ENCODE measurements around the gene PEBP1. TPM values are rescaled to one million over a fixed set of nuclear protein-coding genes. Genes with fewer than 3 reads are reported as not detected.

PEBP1 gene
- total RNA-seq, 1 donor = 156 TPM

- no peak overlapping the region for H3K4me3 ChIP-seq (ENCODE audit: low read depth, low read length)
- no peak for TF ChIP-seq CTCF (IDR thresholded peaks at IDR 0.05; ENCODE audit: insufficient read depth, low read depth, low read length)
- DNase-seq (ENCODE audit: low read depth) = no peak
Measured at GRCh38 chr12:118109088-118109487, 26.8 kb upstream of the PEBP1 start.

GRCh38 chr12:118119449-118119879 is 16.5 kb upstream of the PEBP1 start:
- DNase-seq (ENCODE audit: low read depth) = no peak

GRCh38 chr12:118120579-118121363 is 15.2 kb upstream of the PEBP1 start:
- H3K4me3 ChIP-seq (ENCODE audit: low read depth, low read length) = no peak overlapping the region
- TF ChIP-seq CTCF (IDR thresholded peaks at IDR 0.05; ENCODE audit: insufficient read depth, low read depth, low read length) = peak; percentile 42
- peak; percentile 71 for DNase-seq (ENCODE audit: low read depth)

More at GRCh38 chr12:118119449-118119879, 16.5 kb upstream of the PEBP1 start:
- TF ChIP-seq CTCF (IDR thresholded peaks at IDR 0.05; ENCODE audit: insufficient read depth, low read depth, low read length) = no peak
- H3K4me3 ChIP-seq (ENCODE audit: low read depth, low read length) = no peak overlapping the region

- H3K4me3 ChIP-seq (ENCODE audit: low read depth, low read length) = no peak overlapping the region
- no peak for TF ChIP-seq CTCF (IDR thresholded peaks at IDR 0.05; ENCODE audit: insufficient read depth, low read depth, low read length)
- no peak for DNase-seq (ENCODE audit: low read depth)
Measured at GRCh38 chr12:118122264-118122663, 13.7 kb upstream of the PEBP1 start.

GRCh38 chr12:118124333-118124874 is 11.5 kb upstream of the PEBP1 start:
- DNase-seq (ENCODE audit: low read depth) = no peak
- TF ChIP-seq CTCF (IDR thresholded peaks at IDR 0.05; ENCODE audit: insufficient read depth, low read depth, low read length) = no peak
- H3K4me3 ChIP-seq (ENCODE audit: low read depth, low read length) = no peak overlapping the region

GRCh38 chr12:118125743-118126118 is 10.2 kb upstream of the PEBP1 start:
- DNase-seq (ENCODE audit: low read depth) = no peak
- TF ChIP-seq CTCF (IDR thresholded peaks at IDR 0.05; ENCODE audit: insufficient read depth, low read depth, low read length) = no peak
- no peak overlapping the region for H3K4me3 ChIP-seq (ENCODE audit: low read depth, low read length)

Measured in fibroblast of villous mesenchyme (primary cell).